Heart right ventricle (tissue), 16 donors: ENCODE data around the gene GRIK4. TPM values are rescaled to one million over a fixed set of nuclear protein-coding genes. Genes with fewer than 3 reads are reported as not detected.
A peak's percentile ranks its signal among the peaks of the same experiment; 100 is the strongest.

Experiments used
- ATAC-seq, 8 donors: fragments of 200-7000 bp; cut with Tn5 transposase; one replicate each; pipeline ENCODE4 v1.9.1; 2020; ENCODE audit warnings: mild to moderate bottlenecking in 8 of 8, moderate library complexity in 8 of 8, moderate number of reproducible peaks in 1 of 8
- DNase-seq, 2 donors: peaks; one replicate each; pipeline ENCODE4 v3.0.0-alpha.2; 2020
- H3K27ac ChIP-seq, 10 donors: fragments of 200-600 bp; sonication (generic) in 2 of 10; one replicate each; pipeline versions ENCODE4 v1.5.0 to v1.8.0; 2020 to 2022; ENCODE audit warnings: mild to moderate bottlenecking in 3 of 10
- H3K27me3 ChIP-seq, 7 donors: fragments of 200-600 bp; one replicate each; pipeline ENCODE4 v1.8.0; 2021 to 2022; ENCODE audit warnings: mild to moderate bottlenecking in 2 of 7
- H3K36me3 ChIP-seq, 9 donors: fragments of 200-600 bp; sonication (generic) in 1 of 9; one replicate each; pipeline versions ENCODE4 v1.5.0 to v1.8.0; 2020 to 2022; ENCODE audit warnings: mild to moderate bottlenecking in 2 of 9
- H3K4me1 ChIP-seq, 9 donors: fragments of 200-600 bp; sonication (generic) in 1 of 9; one replicate each; pipeline versions ENCODE4 v1.5.0 to v1.8.0; 2020 to 2022; ENCODE audit warnings: mild to moderate bottlenecking in 4 of 9
- H3K4me3 ChIP-seq, 10 donors: fragments of 200-600 bp; sonication (generic) in 2 of 10; one replicate each; pipeline versions ENCODE4 v1.5.0 to v1.8.0; 2020 to 2022; ENCODE audit warnings: mild to moderate bottlenecking in 7 of 10, moderate library complexity in 2 of 10
- H3K9me3 ChIP-seq, 11 donors: fragments of 200-600 bp in 10 of 11; sonication (generic) in 2 of 11; one replicate each; pipeline versions ENCODE4 v1.5.0 to v1.8.0; 2013 to 2022; ENCODE audit warnings: mild to moderate bottlenecking in 2 of 11, control low read depth in 1 of 11, moderate library complexity in 1 of 11
- WGBS, 2 donors: extraction: QIAGEN DNeasy Blood & Tissue Kit; methylation state at CpG; one replicate each; pipeline ENCODE4 v1.1.7; 2013; ENCODE audit warnings: inconsistent platforms in 1 of 2; 5-methylcytosine and 5-hydroxymethylcytosine counted together
- intact Hi-C, 10 donors: fragments of 100-400 bp; cut with DNase I; formaldehyde crosslinking; loops; one replicate each; pipeline versions ENCODE4 v1.11.1 to v1.14.2; 2022
- polyA plus RNA-seq, 2 donors: library from polyadenylated mRNA; stranded (reverse); fragments of 200-250 nt; gene quantifications; one replicate each; pipeline ENCODE4 v1.2.3, GENCODE V29; 2013
- total RNA-seq, 10 donors: library from RNA; stranded (reverse); fragmentation: NEBNext Ultra II Directional in 3 of 10; extraction: Animal tissue kit (Norgen Biotek cat#: 25700) in 3 of 10; gene quantifications; one replicate each; pipeline versions ENCODE4 v1.2.1 to v1.2.4, GENCODE V29; 2021 to 2023
- TF ChIP-seq, protein P1 (sequence below), 9 donors: fragments of 200-600 bp; sonication (generic) in 2 of 9; IDR thresholded peaks; one replicate each; pipeline versions ENCODE4 v1.5.0 to v1.8.0; 2021 to 2022; ENCODE audit warnings: antibody characterized with exemption in 9 of 9, mild to moderate bottlenecking in 5 of 9, moderate library complexity in 1 of 9
- donor health status: Arrhythmogenic right ventricular cardiomyopathy.
- donor health status: ischemic (EF 13 %, LVEDD 7.1; RV severe dilation, severe dysfunction).
- donor health status: healthy with polysubstance abuse.
- donor health status: DM: no; HTN: yes; CAD: no.
- donor health status: DM: no; HTN: no; CAD: no.
- donor health status: ischemic (EF 25% LVEDD 6.9; RV normal size, moderate dysfunction).
- donor health status: ischemic (EF 25% LVEDD 5.7; RV mildly dilated, moderate dysfunction).
- donor health status: healthy.
- donor health status: DM: yes; HTN: yes; CAD: no.
- donor health status: Ischemic cardiomyopathy.
- donor health status: ischemic (EF 35%, LVEDD 5.7; RV mildly dilated, moderate dysfunction).
- donor health status: nonischemic (EF 11% LVEDD 7.7; RV severe dilation, severe dysfunction).
- donor health status: DM: yes; HTN: yes; CAD: no.
- donor health status: PGD.
- donor health status: ischemic (EF 29% LVEDD 5.4; RV normal size, mild dysfunction).
- donor health status: nonischemic (EF 23%, LVEDD 6.1; RV moderate dilation, normal function).

The GRIK4 gene
- total and polyA plus RNA-seq, 12 donors = 0.01 to 0.85 (median 0.37) TPM; not detected in 6

DNA sequence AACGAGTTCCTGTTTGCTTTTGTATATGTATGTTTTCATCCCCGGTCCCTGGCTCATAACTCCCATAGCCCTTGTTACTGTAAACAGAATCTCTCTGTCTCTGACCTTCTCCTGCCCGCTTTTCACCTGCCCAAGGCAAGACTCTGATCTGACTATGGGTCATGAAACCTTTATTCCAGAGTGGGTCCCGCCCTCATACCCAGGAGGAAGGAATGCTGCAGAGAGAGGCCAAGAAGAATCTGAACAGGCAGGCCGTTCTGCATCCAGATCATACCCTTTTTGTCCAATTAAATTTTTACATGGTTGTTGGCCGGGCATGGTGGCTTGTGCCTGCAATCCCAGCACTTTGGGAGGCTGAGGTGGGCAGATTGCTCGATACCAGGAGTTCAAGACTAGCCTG lies 39.6 kb downstream of the GRIK4 start:
- Histone ChIP-seq H3K9me3 (no peaks in the 10 kb centered on the region), H3K4me1 (peaks cover 4 to 36% (median 22%) of the 10 kb centered on the region in 9 donors), H3K4me3 (no peak overlapping the region), H3K36me3 (no peaks in the 10 kb centered on the region), H3K27ac (no peak overlapping the region), H3K27me3 (peaks cover 0 to 9% (median 0%) of the 10 kb centered on the region in 7 donors)
- ATAC-seq = no peak
- no peak for DNase-seq
- WGBS, 2 donors = 93 to 94% methylated on average over 7 of the region's 7 CpGs
- intact Hi-C loops = no loop called here
- TF ChIP-seq, protein P1, sequence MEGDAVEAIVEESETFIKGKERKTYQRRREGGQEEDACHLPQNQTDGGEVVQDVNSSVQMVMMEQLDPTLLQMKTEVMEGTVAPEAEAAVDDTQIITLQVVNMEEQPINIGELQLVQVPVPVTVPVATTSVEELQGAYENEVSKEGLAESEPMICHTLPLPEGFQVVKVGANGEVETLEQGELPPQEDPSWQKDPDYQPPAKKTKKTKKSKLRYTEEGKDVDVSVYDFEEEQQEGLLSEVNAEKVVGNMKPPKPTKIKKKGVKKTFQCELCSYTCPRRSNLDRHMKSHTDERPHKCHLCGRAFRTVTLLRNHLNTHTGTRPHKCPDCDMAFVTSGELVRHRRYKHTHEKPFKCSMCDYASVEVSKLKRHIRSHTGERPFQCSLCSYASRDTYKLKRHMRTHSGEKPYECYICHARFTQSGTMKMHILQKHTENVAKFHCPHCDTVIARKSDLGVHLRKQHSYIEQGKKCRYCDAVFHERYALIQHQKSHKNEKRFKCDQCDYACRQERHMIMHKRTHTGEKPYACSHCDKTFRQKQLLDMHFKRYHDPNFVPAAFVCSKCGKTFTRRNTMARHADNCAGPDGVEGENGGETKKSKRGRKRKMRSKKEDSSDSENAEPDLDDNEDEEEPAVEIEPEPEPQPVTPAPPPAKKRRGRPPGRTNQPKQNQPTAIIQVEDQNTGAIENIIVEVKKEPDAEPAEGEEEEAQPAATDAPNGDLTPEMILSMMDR (IDR thresholded peaks at IDR 0.05) = no peak

DNA sequence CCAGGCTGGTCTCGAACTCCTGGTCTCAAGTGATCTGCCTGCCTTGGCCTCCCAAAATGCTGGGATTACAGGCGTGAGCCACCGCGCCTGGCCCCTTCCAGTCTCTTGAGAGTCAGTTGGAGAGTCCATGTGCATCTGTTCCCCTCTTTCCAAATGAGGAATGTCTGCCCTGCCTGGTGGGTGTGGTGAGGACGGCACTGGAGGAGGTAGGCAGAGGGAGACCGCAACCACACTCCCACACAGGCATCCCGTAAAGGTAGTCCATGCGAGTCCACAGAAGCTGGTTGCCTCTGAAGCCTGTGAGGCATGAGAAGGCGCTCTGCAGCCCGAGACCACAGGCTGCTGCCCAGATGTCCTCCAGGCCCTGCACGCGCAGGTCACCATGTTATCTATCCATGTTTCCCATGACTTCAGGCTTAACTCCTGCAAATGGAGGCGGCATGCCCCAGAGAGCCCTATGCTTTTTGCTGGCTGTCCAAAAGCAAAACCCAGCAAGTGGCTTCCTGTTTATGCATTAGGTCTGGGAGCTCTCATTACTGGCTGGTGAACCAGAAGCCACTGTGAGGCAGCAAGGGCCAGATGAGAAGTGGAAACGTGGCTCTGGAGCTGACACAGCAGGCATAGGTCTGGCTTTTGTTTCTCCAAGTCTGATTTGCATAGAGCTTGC lies 43.4 kb downstream of the GRIK4 start:
- Histone ChIP-seq H3K36me3 (no peaks in the 10 kb centered on the region), H3K9me3 (no peaks in the 10 kb centered on the region), H3K27me3 (peaks cover 0 to 1% (median 0%) of the 10 kb centered on the region in 7 donors), H3K4me3 (no peak overlapping the region), H3K4me1 (peaks cover 0 to 9% (median 0%) of the 10 kb centered on the region in 9 donors), H3K27ac (no peak overlapping the region)
- DNase-seq (no peak), ATAC-seq (peak in 2 of 8 donors; percentile 13 to 39)
- TF ChIP-seq, protein P1 (IDR thresholded peaks at IDR 0.05) = no peak
- intact Hi-C loops = no loop called here
- WGBS, 2 donors = 82 to 86% methylated on average over 14 of the region's 14 CpGs

DNA sequence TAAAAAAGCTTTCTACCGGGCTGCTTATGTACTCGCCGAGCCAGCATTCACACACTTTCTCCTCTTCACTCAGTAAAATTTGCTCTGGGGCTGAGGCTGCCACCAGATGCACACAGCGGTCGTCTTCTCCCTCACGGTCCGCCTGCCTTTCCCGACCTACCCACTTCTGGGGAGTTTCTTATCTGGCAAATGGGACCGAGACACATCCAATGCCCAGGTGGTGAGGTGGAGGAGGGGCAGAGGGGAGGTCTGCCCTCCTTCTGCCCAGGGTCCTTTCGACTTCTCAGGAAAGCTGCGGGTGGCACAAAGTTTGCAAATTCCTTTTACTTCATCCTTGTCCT lies 43.9 kb downstream of the GRIK4 start:
- Histone ChIP-seq H3K27ac (no peak overlapping the region), H3K4me1 (peaks cover 0 to 9% (median 0%) of the 10 kb centered on the region in 9 donors), H3K9me3 (no peaks in the 10 kb centered on the region), H3K4me3 (no peak overlapping the region), H3K27me3 (no peaks in the 10 kb centered on the region), H3K36me3 (no peaks in the 10 kb centered on the region)
- TF ChIP-seq, protein P1 (IDR thresholded peaks at IDR 0.05) = no peak
- ATAC-seq (no peak), DNase-seq (no peak)
- intact Hi-C loops = no loop called here
- 64 to 70% methylated on average over 11 of the region's 11 CpGs for WGBS, 2 donors

DNA sequence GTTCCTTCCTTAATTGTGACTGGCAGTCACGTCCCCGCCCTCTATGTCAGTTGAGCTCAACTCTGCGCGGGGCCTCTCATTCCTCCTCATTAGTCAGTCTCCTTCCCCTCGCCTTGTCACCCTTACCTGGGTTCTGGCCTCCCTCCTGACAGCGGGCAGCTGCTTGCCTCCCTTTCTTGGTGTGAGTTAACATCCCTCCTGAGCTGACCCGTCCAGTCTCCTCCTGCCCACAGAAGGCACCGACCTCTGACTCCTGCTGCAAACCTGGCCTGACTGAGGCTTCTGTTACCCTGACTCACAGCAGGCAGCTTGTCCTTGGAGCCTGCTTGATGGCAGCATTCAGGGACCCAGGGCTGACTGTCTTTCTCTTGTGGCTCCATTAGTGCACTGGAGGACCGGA lies 45.2 kb downstream of the GRIK4 start:
- H3K4me1 ChIP-seq = peaks cover 0 to 9% (median 0%) of the 10 kb centered on the region in 9 donors
- no peak for DNase-seq
- H3K9me3 ChIP-seq = no peaks in the 10 kb centered on the region
- no peaks in the 10 kb centered on the region for H3K36me3 ChIP-seq
- no peak overlapping the region for H3K4me3 ChIP-seq
- TF ChIP-seq, protein P1 (IDR thresholded peaks at IDR 0.05) = no peak
- ATAC-seq = no peak
- no peak overlapping the region for H3K27ac ChIP-seq
- peaks cover 0 to 2% (median 0%) of the 10 kb centered on the region in 7 donors for H3K27me3 ChIP-seq
- intact Hi-C loops = no loop called here
- WGBS, 2 donors = 91 to 92% methylated on average over 9 of the region's 9 CpGs
